H9 (cell line): Measurements from ENCODE around the gene NFASC. TPM values are rescaled to one million over a fixed set of nuclear protein-coding genes. Genes with fewer than 3 reads are reported as not detected.

Experiments
- DNase-seq: peaks from one replicate; pipeline ENCODE4 v3.0.0-alpha.2; 2017
- H2AFZ ChIP-seq: one replicate; pipeline ENCODE4 v1.6.1; 2013; ENCODE audit warnings: mild to moderate bottlenecking, low read length, control low read depth, moderate library complexity
- H2AK5ac ChIP-seq: 2 replicates; pipeline ENCODE4 v1.6.1; 2013; ENCODE audit warnings: low read length, control low read depth, mixed read lengths; ENCODE audit not compliant: insufficient read length
- H2BK120ac ChIP-seq: one replicate; pipeline ENCODE4 v1.6.1; 2013; ENCODE audit warnings: low read depth, mild to moderate bottlenecking, low read length, control low read depth, inconsistent platforms; ENCODE audit not compliant: poor library complexity, severe bottlenecking
- H2BK12ac ChIP-seq: 2 replicates; pipeline ENCODE4 v1.6.1; 2013; ENCODE audit warnings: low read length, control low read depth, mixed read lengths, low read depth; ENCODE audit not compliant: insufficient read length
- H2BK15ac ChIP-seq: 2 replicates; pipeline ENCODE4 v1.6.1; 2013; ENCODE audit warnings: low read depth, low read length, control low read depth
- H2BK20ac ChIP-seq: one replicate; pipeline ENCODE4 v1.6.1; 2013; ENCODE audit warnings: low read depth, mild to moderate bottlenecking, low read length, control low read depth, inconsistent platforms; ENCODE audit not compliant: poor library complexity, severe bottlenecking
- H2BK5ac ChIP-seq: 2 replicates; pipeline ENCODE4 v1.6.1; 2013; ENCODE audit warnings: low read length, control low read depth, mixed read lengths; ENCODE audit not compliant: insufficient read length
- H3K14ac ChIP-seq: 2 replicates; pipeline ENCODE4 v1.6.1; 2013; ENCODE audit warnings: low read length, control low read depth; ENCODE audit not compliant: insufficient read depth
- H3K18ac ChIP-seq: 2 replicates; pipeline ENCODE4 v1.6.1; 2013; ENCODE audit warnings: low read depth, mild to moderate bottlenecking, mixed read lengths, low read length, control low read depth; ENCODE audit not compliant: insufficient read length
- H3K23ac ChIP-seq: 2 replicates; pipeline ENCODE4 v1.6.1; 2013; ENCODE audit warnings: low read length, control low read depth, mixed read lengths, low read depth; ENCODE audit not compliant: insufficient read length
- H3K23me2 ChIP-seq: 2 replicates; pipeline ENCODE4 v1.6.1; 2013; ENCODE audit warnings: low read depth, mild to moderate bottlenecking, mixed read lengths, low read length, control low read depth; ENCODE audit not compliant: insufficient read length, poor library complexity, severe bottlenecking
- H3K27ac ChIP-seq: 2 replicates; pipeline ENCODE4 v1.5.1; 2013; ENCODE audit warnings: low read length, control low read depth, mixed read lengths, low read depth; ENCODE audit not compliant: insufficient read length
- H3K27me3 ChIP-seq: 2 replicates; pipeline ENCODE4 v1.6.1; 2013; ENCODE audit warnings: low read length, control low read depth, inconsistent platforms; ENCODE audit not compliant: insufficient read depth
- H3K4ac ChIP-seq: 2 replicates; pipeline ENCODE4 v1.6.1; 2013; ENCODE audit warnings: low read depth, mild to moderate bottlenecking, control low read depth, inconsistent platforms, low read length, moderate library complexity
- H3K4me1 ChIP-seq: 2 replicates; pipeline ENCODE4 v1.6.1; 2013; ENCODE audit warnings: low read length, control low read depth, inconsistent platforms; ENCODE audit not compliant: insufficient read depth
- H3K4me2 ChIP-seq: 2 replicates; pipeline ENCODE4 v1.6.1; 2013; ENCODE audit warnings: low read length, control low read depth, mixed read lengths; ENCODE audit not compliant: insufficient read length, insufficient read depth
- H3K56ac ChIP-seq: 2 replicates; pipeline ENCODE4 v1.6.1; 2013; ENCODE audit warnings: low read depth, mild to moderate bottlenecking, mixed read lengths, low read length, control low read depth; ENCODE audit not compliant: insufficient read length
- H3K79me1 ChIP-seq: 2 replicates; pipeline ENCODE4 v1.6.1; 2013; ENCODE audit warnings: low read depth, mild to moderate bottlenecking, moderate library complexity, low read length, control low read depth, inconsistent platforms; ENCODE audit not compliant: insufficient read depth, poor library complexity, severe bottlenecking
- H3K79me2 ChIP-seq: 2 replicates; pipeline ENCODE4 v1.6.1; 2013; ENCODE audit warnings: low read length, control low read depth, inconsistent platforms; ENCODE audit not compliant: insufficient read depth
- H3K9ac ChIP-seq: 2 replicates; pipeline ENCODE4 v1.6.1; 2013; ENCODE audit warnings: low read length, control low read depth, mixed read lengths; ENCODE audit not compliant: insufficient read length; ENCODE audit errors: extremely low read depth
- H3K9me3 ChIP-seq: one replicate; pipeline ENCODE4 v1.6.1; 2013; ENCODE audit warnings: low read depth, low read length, inconsistent platforms; ENCODE audit not compliant: control insufficient read depth
- H3T11ph ChIP-seq: one replicate; pipeline ENCODE4 v1.6.1; 2013; ENCODE audit warnings: mild to moderate bottlenecking, low read length, control low read depth, inconsistent platforms
- H4K20me1 ChIP-seq: one replicate; pipeline ENCODE4 v1.6.1; 2013; ENCODE audit not compliant: control insufficient read depth, insufficient read length, insufficient read depth
- H4K5ac ChIP-seq: 2 replicates; pipeline ENCODE4 v1.6.1; 2013; ENCODE audit warnings: low read depth, mild to moderate bottlenecking, mixed read lengths, low read length, control low read depth; ENCODE audit not compliant: insufficient read length
- H4K8ac ChIP-seq: replicated peaks from 2 replicates; pipeline ENCODE4 v1.6.1; 2013; ENCODE audit warnings: low read length, control low read depth, mixed read lengths, low read depth; ENCODE audit not compliant: insufficient read length
- H4K91ac ChIP-seq: 2 replicates; pipeline ENCODE4 v1.6.1; 2013; ENCODE audit warnings: low read depth, mild to moderate bottlenecking, moderate library complexity, mixed read lengths, low read length, control low read depth; ENCODE audit not compliant: insufficient read length
- H3K27ac Mint-ChIP-seq, 3 experiments: 2 replicates in 2 of 3; 3 replicates in 1 of 3; pipeline ENCODE4 v1.8.0; 2020 to 2021; ENCODE audit warnings: mixed read lengths in 3 of 3, mild to moderate bottlenecking in 1 of 3, moderate library complexity in 1 of 3
- H3K27me3 Mint-ChIP-seq: 2 replicates; pipeline ENCODE4 v1.8.0; 2021; ENCODE audit warnings: low read depth, mild to moderate bottlenecking, moderate library complexity, mixed read lengths
- H3K36me3 Mint-ChIP-seq, 3 experiments: 2 replicates in 2 of 3; 3 replicates in 1 of 3; pipeline ENCODE4 v1.8.0; 2020 to 2021; ENCODE audit warnings: low read depth in 3 of 3, mixed read lengths in 3 of 3; ENCODE audit not compliant: insufficient read depth in 1 of 3
- H3K4me1 Mint-ChIP-seq, 2 experiments: 2 replicates each; pipeline ENCODE4 v1.8.0; 2020; ENCODE audit warnings: mixed read lengths in 2 of 2
- H3K4me3 Mint-ChIP-seq, 2 experiments: 2 replicates in 1 of 2; 3 replicates in 1 of 2; pipeline ENCODE4 v1.8.0; 2020 to 2021; ENCODE audit warnings: mild to moderate bottlenecking in 2 of 2, mixed read lengths in 2 of 2, moderate library complexity in 1 of 2
- H3K9me3 Mint-ChIP-seq, 2 experiments: 2 replicates in 1 of 2; 3 replicates in 1 of 2; pipeline ENCODE4 v1.8.0; 2020; ENCODE audit warnings: mild to moderate bottlenecking in 2 of 2, mixed read lengths in 2 of 2, moderate library complexity in 1 of 2
- WGBS: extraction: QIAGEN DNeasy Blood & Tissue Kit; methylation state at CpG from one replicate; pipeline ENCODE4 v1.1.7; 2013; ENCODE audit warnings: missing lambda C conversion rate, low lambda C conversion rate, mixed read lengths; ENCODE audit not compliant: insufficient read length; ENCODE audit errors: extremely low coverage; 5-methylcytosine and 5-hydroxymethylcytosine counted together
- total RNA-seq: library from RNA; stranded (reverse); gene quantifications from 2 replicates; pipeline ENCODE4 v1.2.1, GENCODE V29; 2021
- TF ChIP-seq, protein P1 (sequence below): fragments of 200-600 bp; sonication (generic); conservative IDR thresholded peaks from 3 replicates; pipeline ENCODE4 v1.8.0; 2021; ENCODE audit warnings: antibody characterized with exemption, mild to moderate bottlenecking

NFASC gene
- total RNA-seq, 1 experiment from 2014 or later: 5.0 TPM

- H3K23ac ChIP-seq: no peak overlapping the region
- H2BK20ac ChIP-seq: no peak overlapping the region
- H3K79me2 ChIP-seq: no peaks in the 10 kb centered on the region
- H3K23me2 ChIP-seq: no peaks in the 10 kb centered on the region
- H3T11ph ChIP-seq: no peak overlapping the region
- H3K9me3 ChIP-seq: no peaks in the 10 kb centered on the region
- H2BK15ac ChIP-seq: no peak overlapping the region
- peaks cover 0 to 9% of the 10 kb centered on the region in 2 experiments; a peak in 2 of 4 replicates for H3K4me1 Mint-ChIP-seq
- no peaks in the 10 kb centered on the region for H3K79me1 ChIP-seq
- H3K56ac ChIP-seq: no peak overlapping the region
- H3K27me3 Mint-ChIP-seq: peaks cover 52% of the 10 kb centered on the region
- DNase-seq: no peak
- no peak overlapping the region for H4K8ac ChIP-seq
- no peaks in the 10 kb centered on the region for H3K9me3 Mint-ChIP-seq
- no peak overlapping the region for H2BK5ac ChIP-seq
- WGBS: no CpG with 5 or more reads among the region's 9 CpGs
- no peaks in the 10 kb centered on the region; the same call in 1 of the 2 replicates for H3K27me3 ChIP-seq
- no peaks in the 10 kb centered on the region for H3K36me3 Mint-ChIP-seq
- no peaks in the 10 kb centered on the region for H4K20me1 ChIP-seq
- H3K18ac ChIP-seq: no peak overlapping the region
- TF ChIP-seq, protein P1, sequence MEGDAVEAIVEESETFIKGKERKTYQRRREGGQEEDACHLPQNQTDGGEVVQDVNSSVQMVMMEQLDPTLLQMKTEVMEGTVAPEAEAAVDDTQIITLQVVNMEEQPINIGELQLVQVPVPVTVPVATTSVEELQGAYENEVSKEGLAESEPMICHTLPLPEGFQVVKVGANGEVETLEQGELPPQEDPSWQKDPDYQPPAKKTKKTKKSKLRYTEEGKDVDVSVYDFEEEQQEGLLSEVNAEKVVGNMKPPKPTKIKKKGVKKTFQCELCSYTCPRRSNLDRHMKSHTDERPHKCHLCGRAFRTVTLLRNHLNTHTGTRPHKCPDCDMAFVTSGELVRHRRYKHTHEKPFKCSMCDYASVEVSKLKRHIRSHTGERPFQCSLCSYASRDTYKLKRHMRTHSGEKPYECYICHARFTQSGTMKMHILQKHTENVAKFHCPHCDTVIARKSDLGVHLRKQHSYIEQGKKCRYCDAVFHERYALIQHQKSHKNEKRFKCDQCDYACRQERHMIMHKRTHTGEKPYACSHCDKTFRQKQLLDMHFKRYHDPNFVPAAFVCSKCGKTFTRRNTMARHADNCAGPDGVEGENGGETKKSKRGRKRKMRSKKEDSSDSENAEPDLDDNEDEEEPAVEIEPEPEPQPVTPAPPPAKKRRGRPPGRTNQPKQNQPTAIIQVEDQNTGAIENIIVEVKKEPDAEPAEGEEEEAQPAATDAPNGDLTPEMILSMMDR: no peak
- no peak overlapping the region for H3K4me3 Mint-ChIP-seq
- no peak overlapping the region for H4K91ac ChIP-seq
- H2AFZ ChIP-seq: no peak overlapping the region
- no peak overlapping the region for H3K9ac ChIP-seq
- no peak overlapping the region for H3K14ac ChIP-seq
- H2AK5ac ChIP-seq: no peak overlapping the region
- no peak overlapping the region for H3K27ac ChIP-seq
- no peaks in the 10 kb centered on the region for H3K4me1 ChIP-seq
- H3K4me2 ChIP-seq: no peak overlapping the region
- H4K5ac ChIP-seq: no peak overlapping the region
- H3K4ac ChIP-seq: no peak overlapping the region
- no peak overlapping the region for H2BK120ac ChIP-seq
- H3K27ac Mint-ChIP-seq: no peak overlapping the region
- H2BK12ac ChIP-seq: no peak overlapping the region
Measured at GRCh38 chr1:205037539-205037938, 166.9 kb downstream of the NFASC start.
